GM19397 (cell line): Measurements from ENCODE around the gene RERE.

Experiments
- ATAC-seq: cut with Tn5 transposase; IDR thresholded peaks from one replicate; pipeline ENCODE4 v1.9.1; 2021; ENCODE audit warnings: mild to moderate bottlenecking, moderate library complexity; ENCODE audit not compliant: unreplicated experiment

Gene RERE

DNA sequence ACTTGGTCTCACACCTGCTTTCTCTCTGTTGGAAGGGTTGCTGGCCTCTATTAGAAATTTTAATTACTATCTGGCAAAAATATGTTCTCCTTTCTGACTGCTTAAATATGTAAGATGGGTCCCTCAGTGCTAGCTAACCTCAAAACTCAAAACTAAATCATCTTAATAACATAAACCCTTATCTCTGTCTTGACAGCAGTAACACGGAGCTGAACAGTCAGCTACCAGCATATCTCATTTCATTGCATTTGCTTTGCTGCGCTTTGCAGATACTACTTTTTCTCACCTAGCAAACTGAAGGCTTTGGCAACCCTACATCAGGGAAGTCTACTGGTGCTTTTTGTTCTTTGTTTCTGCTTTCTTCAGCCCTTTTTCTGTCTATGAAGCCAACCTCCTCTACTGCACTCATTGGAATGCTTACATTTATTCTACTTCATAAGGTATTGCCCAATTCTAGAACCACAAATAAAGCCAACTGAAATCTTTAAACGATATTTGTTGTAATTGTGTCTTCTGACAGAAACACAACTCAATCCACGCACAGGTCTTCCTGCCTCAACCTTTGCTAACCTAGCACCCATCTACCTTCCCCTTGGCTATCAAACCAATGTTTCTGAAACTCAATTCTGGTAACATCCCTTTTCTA, 95.6 kb downstream of the RERE start:
- no peak for ATAC-seq

DNA sequence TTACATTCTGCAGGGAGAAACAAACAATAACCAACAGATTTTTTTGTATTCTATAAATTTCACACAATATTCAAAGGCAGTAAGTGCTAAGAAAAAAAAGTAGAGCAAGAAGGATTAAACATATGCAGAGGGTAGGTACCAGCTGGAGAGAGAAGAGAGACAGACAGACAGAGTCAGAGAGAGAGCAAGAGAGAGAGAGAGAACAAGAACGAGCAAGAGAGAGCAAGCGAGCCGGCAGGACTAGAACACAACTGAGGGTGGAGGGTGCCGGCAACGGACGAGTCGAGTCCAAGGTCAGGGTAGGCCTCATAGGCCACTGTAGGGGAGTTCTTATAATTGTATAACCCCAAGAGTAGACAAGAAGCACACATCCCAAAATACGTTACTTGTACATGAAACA, 97.1 kb downstream of the RERE start:
- ATAC-seq: no peak

DNA sequence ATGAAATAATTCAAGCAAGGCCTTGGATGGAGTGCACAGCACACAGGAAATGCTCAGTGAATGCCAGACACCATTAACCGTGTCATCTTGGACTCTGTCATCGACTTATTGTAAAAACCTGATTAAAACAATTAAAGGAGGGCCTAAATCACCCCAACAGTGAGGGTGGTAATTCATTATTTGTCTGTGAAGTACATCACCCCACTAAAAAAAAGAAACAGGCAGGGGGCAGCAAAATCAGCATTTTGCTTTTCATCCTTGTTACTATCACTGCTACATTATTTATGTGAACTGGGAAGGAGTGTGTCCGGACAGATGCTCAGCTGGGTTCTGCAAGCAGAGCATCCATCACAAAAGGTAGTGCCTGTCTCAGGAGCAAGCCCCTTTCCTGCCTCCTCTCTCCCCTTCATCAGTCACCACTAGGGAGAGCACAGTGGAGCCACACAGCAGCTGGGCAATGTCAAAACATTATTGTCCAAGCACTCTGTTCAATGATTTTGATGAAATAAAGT, 98.5 kb downstream of the RERE start:
- no peak for ATAC-seq

DNA sequence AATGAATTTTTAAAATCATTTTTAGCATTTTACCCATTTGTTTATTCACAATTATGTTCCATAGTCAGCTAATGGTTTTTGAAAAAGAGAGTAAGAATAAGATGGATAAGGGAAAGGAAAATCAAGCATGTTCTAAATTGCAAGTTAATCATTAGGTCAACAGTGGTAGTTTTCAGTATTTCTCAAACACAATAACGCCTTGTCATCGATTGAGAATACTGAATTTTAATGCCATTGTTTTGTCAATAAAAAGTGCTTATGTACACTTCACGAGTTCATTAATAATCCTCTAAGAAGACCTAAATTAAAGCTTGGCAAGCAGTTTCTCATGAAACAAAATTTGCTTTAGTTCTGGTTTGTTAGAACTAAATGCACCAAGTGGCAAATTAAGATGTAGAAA, 100.3 kb downstream of the RERE start:
- ATAC-seq: no peak

DNA sequence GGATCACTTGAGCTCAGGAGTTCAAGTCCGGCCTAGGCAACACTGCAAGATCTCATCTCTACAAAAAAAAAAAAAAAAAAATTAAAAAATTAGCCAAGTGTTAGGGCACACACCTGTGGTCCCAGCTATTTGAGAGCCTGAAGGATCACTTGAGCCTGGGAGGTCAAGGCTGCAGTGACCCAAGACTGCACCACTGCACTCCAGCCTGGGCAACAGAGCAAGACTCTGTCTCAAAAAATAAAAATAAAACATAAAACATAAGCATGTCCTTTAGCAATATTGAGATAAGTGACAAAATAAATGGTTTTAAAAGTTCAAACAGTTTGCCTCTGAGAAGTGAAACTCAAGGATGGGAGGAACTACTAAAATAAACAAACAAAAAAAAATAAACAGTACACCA, 101.2 kb downstream of the RERE start:
- ATAC-seq: no peak

DNA sequence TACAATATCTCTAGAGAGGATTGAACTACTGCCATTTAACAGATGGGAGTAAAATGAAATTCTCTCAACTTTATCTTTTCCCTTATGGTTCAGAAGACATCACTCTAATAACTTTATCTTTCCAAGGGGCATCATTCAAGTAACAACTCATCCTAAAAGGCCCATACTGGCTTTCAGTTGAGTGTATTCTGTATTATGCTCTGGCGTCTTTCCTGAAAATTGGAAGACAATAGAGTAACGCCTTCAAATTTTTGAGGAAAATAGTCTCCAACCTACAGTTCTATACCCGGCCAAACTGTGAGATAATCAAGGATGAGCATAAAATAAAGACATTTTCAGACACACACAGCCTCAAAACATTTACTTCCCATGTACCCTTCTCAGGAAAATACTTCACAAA, 103.3 kb downstream of the RERE start:
- ATAC-seq: no peak

DNA sequence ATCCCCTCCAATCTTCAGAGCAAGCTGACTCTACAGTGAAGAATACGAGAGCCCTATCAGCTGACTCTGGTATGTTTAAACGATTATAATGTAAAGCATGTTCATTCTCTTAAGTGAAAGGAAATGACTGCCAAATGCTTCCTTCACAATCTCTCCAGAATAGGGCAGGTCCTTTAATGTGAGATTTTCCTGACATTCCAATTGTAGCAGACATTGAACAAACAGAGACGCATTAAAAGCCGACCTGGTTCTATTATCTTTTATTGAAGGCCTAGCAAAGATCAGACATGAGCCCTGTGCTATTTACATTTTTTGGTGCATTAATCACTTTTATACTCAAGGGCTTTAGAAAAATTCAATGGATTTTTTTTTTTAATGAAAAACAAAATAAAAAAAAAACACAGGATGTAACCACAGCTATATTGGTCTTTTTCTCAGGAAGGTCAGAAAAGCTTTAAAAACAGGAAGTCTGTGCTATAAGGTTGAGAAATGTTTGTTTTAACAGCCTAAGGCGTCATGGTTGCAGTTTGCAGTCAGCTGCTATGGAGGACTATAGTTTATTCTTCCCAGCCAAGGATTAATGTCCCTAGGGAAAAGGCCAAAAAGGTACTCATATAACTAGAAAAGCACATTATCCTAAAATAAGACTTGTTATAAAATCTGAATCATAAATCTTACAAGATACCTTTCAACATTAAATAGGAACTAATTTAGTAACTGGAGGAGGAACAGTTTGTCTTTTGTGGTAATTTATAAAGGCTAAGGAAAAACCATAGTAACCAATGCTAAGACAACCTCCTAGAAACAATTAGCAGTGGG, 104.8 kb downstream of the RERE start:
- no peak for ATAC-seq

DNA sequence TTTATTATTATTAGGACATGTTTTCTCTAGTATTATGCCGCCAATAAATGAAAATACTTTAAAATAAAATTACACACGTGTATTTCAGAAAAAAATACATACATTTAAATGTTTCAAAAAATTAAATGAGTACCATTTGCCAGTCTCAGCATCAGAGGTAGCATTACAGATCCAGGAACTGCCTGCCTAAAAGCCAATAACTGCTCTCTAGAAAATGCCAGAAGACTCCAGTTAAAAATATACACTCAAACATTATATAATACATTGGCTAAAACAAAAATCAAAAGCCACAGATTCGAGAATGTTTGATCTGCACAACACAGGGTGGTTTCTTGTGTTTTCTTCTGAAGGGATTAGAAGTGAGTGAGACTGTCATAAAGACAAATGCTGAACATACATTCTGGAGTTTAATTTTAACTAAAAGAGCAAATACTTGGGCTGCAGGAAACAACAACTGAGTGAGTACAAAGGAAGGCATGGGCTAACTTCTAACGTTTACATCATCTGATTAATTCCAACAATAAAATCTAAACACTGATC, 105.5 kb downstream of the RERE start:
- ATAC-seq: no peak

DNA sequence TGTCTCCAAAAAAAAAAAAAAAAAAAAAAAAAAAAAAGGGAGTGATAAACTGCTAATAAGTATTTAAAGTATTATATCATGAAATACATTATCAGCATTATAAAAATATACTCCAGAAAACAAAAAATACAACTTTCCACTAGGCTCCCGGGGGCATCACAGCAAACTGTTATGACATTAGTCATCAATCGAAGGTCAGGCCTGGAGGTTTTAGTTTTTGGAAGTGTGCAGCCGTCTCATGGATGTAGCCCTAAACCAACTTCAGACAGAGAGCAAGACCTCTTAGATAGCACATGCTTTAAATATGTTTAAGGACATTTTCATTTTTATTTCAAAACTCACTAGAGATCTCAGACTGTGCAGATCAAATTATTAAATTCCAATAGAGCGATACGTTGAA, 106.3 kb downstream of the RERE start:
- ATAC-seq: no peak

DNA sequence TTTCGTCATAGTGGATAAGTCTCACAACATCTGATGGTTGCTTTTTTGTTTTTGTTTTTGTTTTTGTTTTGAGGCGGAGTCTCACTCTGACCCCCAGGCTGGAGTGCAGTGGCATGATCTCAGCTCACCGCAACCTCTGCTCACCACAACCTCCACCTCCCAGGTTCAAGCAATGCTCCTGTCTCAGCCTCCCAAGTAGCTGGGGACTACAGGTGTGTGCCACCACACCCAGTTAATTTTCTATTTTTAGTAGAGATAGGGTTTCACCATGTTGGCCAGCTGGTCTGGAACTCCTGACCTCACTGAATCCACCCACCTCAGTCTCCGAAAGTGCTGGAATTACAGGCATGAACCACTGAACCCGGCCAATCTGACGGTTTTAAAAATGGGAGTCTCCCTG, 109.2 kb downstream of the RERE start:
- ATAC-seq: no peak

DNA sequence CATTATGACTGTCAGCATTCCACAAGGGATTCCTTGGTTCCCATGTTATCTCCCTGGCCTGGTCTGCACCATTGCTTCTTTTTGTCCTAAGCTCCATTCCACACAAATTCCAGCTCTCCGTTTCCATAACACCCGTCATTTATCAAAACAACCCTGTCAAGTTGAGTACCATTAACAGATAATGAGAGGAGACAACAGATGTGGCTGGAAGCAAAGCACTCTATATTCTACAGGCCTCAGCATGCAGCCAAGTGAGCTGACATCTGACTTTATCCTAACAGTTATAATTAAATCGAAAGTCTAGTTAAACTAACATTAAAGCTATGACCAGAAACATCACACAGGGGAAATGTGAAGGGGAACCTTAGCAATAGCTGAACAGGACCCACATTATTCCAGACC, 110.4 kb downstream of the RERE start:
- no peak for ATAC-seq

DNA sequence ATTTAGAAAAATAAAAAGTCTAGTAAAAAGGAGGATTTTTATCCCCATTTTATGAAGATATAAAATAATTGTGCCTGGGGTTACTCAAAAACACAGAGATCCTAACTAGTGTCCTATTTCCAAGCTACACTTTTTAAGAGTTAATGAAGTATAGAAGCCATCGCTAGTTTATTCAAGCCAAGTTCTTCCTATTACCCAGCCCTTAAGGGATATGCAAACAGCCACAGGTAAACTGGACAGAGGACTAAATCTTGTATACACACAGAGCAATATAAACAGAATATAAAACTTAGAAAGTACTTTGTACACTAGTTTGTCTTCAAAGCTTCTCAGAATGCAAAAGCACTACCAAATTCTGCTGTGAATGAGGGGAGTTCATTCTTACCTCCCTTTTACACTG, 111.1 kb downstream of the RERE start:
- ATAC-seq: no peak

DNA sequence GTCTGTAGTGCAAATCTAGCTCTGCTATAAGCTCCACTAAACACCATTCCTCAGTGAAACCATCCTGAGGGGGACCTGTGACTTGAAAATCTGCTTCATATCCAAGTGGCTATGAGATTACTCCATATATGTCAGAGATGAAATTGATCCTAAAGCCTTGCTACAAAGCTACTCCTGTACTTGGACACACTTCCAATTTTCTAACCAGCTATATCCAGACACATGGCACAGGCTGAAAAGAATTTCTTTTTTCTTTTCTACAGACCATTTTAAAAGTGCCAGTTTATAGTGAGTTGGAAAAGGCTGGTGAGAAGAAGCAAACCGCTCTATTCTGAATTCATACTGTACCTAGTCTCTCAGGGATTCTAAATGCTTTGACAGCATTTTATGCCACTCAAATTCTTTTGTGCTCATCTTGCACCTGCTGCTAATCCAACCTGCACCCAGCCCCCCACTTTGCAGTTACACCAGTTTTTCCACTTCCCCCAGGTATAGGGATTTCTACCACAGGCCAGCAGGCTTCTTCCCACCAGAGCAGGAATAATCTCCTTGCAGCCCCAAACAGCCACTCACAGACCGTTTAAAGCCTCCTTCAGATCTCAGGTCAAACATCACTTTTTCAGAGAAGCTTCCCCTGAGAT, 112.5 kb downstream of the RERE start:
- no peak for ATAC-seq

DNA sequence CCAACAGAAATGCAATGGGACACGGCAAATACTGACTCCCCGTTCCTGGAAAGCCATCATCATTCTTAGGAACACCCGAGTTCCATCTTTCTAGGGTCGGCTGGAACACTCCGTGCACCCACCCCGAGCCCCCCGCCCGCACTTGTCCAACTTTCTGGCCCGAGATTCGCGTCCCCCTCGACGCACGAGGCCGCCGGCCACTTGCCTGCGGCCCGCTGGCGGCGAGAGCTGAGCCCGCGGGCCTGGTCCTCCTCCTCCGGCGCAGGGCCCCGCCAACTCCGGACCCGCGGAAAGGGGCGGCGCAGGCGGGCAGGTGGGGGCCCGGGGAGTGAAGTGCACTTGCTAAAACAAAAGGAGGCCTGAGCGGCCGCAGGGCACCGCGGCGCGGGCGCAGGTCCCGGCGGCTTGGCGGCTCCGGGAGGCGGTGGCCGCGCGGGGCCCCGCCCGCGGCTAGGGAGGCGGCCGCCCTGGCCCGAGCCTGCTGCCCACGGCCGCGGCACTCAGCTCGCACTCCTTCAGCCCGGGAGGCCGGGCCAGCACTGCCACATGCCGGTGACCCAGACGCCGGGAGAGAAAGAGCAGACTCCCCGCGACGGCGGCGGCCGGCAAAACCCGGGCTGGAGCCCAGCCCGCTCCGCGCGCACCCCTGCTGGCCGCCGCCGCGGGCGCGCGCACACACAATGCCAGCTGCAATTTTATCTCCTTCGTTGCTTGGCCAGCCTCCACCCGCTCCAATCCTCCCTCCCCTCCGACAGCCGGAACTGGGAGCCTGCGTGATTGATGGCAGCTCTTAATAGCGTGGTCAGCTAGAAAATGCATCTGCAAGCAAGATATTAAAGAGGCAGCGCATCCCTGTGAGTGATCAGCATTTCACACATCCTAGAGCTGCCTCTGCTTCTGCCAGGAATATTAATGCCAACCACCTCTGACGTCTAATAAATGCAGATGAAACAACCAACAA, 114.3 kb downstream of the RERE start:
- ATAC-seq: peak; percentile 79

DNA sequence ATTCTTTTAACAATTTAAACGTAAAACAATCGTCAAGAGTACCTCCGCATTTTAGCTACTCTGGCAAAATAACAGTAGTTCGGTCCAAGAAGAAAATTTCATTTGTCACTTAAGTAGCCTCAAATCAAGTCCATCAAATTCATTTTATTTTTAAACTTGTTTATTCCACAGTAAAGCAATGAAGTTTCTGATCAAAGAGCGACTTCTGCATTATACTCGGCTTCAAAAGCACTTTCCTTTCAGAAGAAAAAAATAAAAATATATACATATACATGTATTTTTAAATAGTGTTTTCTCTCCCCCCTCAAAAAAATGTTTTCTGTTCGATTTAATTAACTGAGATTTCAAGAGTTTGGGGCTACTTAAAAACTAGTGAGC, 115.0 kb downstream of the RERE start:
- ATAC-seq: no peak

DNA sequence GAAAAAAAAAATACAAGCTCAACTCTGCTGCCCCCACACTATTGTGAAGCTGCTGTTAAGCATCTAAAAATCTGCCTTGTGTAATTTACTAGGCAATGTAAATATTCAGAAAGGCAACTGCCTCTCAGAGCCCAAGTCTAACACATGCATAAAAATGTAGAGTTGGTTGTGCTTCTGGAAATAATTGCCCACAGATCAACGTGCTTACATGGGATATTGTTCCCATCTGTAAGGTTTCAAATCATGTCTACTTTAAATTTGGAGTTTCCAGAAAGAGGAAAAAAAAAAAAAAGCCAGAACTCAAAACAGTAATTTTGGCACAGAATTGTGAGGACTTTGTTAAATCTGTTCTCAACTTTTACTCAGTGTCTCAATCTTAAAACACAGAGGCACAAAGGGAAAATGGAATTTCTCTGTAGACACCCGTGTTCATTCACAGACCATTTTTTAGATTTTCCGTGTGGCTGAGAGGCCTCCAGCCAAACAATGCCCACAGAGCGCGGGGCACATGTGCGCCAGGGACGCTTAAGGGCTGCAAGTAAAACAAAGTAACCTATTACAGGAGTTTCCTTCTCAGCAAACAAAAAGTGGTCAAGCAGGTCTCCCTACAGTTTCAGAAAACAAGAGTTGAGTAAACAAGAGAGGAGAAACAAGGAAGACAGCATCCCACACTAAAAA, 115.5 kb downstream of the RERE start:
- ATAC-seq: no peak

DNA sequence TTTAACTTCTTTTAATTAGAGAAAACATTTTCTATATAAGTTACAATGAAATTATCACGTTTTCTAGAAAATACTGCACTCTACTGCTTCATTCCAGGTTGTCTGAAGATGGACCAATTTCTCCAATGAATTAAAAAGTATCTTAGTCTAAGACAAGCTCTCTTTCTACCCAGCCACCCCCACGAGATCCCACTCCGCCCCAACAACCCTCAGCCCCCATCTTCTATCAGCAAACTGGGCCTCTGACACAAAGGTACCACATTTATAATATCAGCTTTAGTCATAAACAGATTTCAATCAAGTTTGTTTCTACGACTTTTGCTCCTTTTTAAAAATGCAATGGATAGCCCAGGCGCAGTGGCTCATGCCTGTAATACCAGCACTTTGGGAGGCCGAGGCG, 117.8 kb downstream of the RERE start:
- ATAC-seq: no peak

DNA sequence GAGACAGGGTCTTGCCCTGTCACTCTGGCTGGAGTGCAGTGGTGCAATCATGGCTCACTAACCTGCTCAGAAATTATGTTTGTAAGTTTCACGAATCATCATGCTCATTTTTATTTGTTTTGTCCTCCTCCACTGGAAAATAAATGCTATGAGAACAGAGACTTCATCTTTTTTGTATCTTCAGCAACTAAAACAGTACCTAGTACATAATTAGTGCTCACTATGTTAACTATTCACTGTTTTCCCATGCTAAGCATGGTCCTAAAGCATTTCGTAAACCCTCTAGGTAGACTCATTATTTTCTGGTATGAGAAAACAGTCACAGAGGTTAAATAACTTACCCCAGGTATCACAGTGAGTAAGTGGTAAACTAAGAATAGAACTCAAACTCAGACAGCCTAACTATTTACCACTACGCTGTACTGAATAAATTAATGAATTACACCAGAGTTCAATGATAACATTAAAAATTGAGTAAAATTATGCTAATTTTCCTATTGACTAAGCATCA, 118.4 kb downstream of the RERE start:
- no peak for ATAC-seq

DNA sequence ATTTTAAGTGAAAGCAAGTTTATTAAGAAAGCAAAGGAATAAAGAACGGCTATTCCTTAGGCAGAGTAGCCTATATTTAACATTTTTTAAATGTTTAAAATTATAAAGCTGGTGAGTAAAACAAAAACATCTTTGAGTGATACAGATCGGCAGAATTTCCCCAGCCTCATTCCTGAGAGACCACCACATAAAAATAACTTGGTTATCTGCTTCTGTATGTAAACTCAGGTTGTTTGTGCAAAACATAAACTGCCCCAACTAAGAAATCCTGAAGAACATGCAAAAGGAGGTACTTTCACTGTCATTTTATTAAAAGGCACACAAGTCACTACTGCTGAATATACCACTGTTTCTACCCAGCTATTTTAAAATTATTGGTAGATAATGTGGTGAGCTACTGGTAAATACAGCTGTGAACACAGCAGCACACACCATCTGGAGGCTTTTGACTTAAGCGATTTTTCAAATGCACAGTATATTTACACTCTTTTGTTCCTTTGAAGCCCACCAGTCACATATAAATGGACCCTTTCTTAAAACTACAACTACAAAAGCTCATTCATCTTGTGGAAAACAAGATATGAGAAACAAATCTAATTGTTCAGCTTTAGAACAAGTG, 119.3 kb downstream of the RERE start:
- no peak for ATAC-seq
